ENCODE data around the gene PPARD. TPM values are rescaled to one million over a fixed set of nuclear protein-coding genes. Genes with fewer than 3 reads are reported as not detected.
A peak's percentile ranks its signal among the peaks of the same experiment; 100 is the strongest.
"Not testable (repeated sequence)": the region's sequence is repeated elsewhere in the genome, so short reads cannot be mapped to it uniquely, and the experiment has no call there.

PPARD gene
- total RNA-seq (2014; rRNA removed), result 9.5 and 11.0 TPM in 2 replicates
- polyA plus RNA-seq (2012), result 27.6 TPM

DNA sequence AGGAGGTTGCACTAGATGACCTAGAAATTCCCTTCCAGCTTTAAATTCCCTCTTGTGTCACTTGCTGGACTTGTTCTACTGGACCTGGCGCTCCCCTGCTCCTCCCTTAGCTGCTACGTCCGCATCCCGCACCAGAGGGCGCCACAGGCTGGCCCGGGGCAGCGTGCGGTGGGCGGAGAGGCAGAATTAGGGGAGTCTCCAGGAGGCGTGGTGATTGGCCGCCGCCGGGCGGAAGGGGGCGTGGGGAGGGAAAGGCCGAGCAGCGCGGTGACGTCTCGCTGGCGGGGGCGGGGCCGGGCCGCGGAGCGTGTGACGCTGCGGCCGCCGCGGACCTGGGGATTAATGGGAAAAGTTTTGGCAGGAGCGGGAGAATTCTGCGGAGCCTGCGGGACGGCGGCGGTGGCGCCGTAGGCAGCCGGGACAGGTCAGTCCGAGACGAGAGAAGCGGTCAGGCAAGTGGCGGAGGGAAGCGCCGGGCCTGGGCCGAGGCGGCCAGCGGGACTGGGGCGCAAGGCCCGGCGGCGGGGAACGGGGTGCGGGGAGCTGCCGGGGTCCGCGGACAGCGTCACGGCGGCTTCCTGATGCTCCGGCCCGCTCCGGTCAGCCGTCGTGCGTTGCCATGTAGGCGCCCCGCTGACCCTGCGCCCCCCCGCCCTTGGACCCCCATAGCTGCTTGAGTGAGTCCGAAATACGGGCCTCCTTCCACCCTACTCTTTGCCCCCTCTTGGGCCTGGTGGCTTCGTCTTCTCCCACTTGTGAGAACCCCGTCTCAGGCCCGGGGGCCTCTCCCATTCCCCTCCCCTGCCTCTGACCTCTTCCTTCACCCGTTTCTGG, at the start of gene PPARD:
Gene PPARD, plus strand, starts transcription at position 301 of the 834 bp plus-strand sequence. CDS start 68,530 bp downstream, outside the sequence.
- peak; percentile 93 for DNase-seq (ENCODE audit: low read depth)

DNA sequence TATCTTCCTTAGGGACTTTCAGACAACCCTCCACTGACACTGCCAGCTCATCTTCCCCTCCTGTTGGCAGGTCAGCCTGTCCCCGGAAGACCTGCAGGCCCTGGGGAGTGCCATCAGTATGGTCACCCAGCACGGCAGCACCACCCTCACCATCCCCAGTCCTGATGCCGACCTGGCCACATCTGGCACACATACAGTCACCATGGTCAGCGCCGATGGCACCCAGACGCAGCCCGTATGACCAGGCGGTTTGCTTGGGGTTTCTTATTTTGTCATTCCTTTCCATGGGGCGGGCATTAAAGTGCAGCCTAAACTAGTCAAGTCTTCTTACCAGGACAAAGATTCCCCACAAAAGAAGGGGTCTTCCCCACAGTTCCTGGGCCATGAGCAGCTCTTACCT, 48.7 kb upstream of the PPARD start:
- no peak for DNase-seq (ENCODE audit: low read depth)

GRCh38 chr6:35294308-35294945, 47.9 kb upstream of the PPARD start:
- DNase-seq (ENCODE audit: low read depth), result peak; percentile 9

GRCh38 chr6:35295036-35295435, 47.3 kb upstream of the PPARD start:
- DNase-seq (ENCODE audit: low read depth), result no peak

DNA sequence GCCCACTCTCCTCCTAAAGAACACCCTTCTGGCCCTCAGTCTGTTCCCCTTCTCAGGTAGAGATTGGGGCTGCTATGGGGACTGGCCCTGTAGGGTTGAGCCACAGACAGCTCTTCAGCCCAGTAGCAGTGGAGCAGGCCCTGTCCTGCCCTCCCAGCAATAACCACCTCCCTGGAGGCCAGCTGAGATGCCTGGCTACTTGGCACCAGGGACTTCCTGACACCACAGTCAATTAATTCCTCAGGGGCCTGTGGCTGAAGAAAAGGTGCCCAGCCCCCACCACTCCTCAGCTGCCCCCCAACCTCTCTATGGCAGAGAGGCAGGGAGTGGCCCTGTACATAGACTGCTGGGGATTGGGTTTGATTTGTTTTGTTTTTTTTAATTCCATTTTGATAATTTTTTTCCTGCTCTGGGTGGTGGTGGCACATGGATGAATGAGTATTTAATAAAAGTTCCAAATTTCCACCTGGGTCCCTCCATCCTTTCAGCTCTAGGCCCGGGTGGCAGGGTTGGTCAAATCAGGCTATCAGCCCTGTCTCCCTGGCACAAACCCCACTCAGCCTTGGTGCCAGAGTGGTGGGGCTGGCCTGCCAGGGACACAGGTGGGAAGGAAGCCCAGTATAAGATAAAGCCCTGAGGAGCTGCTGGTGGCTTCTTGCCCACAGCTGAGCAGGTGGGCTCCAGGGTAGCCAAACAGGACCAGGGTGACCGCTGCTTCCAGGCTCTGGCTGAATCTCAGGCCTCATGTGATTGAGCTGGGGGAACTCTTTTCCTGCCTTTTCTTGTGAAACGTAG, 46.6 kb upstream of the PPARD start:
- DNase-seq (ENCODE audit: low read depth), result no peak

- DNase-seq (ENCODE audit: low read depth), result no peak
Measured at GRCh38 chr6:35296931-35297600, 45.3 kb upstream of the PPARD start.

DNA sequence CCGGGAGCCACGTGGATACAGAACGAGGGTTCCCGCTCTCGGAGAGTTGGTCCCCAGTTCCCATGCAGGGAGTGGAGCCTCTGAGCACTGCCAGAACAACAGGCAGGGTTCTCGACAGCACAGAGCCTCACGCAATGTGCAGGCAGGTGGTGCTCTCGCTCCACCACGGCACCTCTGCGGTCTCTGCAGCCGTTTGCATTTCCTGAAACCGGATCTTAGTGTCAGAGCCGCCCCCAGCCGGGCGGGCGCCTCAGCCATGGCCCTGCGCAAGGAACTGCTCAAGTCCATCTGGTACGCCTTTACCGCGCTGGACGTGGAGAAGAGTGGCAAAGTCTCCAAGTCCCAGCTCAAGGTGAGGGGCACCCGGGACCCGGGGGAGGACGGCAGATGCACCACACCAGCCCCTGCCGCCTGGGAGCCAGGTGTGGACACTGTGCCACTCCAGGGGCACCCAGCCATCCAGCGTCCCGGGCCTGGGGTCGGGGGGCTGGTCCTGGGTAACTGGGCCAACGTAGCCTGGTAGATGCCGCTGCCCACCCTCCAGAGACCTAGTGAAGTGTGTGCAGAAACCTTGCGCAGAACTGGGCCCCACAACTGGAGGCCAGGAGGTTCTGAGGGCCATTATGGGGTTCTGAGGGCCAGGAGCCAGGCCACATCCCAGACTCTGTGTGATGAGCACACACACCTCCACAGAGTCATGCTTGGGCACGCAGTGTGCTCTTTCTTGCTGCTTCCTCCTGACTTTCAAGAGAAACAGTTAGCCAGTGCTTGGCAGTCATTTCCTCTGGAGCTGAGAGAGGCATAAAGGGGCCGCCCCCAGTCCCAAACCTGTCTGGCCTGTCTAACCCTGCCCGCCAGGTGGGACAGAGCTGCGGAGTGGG, 44.5 kb upstream of the PPARD start, which contains the start of gene DEF6:
Gene DEF6, plus strand, starts transcription at position 218 of the 881 bp plus-strand sequence. Its CDS starts 39 bp downstream, at position 257.
- no peak for DNase-seq (ENCODE audit: low read depth)

DNA sequence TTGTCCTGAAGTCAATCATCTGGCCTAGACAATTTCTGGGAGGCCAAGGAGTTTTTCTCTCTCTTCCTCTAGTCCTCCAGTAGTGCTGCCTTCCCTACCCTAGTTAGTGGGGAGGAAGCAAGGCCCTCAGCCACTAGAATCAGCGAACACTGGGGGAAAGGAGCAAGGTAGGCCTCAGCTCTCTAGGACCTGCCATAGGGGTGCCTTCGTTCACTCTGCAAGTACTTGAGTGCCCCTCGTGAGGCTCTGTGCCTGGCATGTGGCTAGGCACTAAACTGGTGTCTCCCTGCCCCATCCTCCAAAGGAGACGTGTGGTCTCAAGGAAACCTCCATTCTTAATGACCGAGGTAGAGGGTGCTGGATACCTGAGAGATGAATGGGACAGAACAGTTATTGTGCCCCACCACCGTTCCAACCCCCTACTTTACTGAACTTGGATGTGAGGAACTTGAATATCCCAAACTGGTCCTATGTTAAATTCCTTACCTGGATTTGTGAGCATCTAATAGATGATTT, 43.7 kb upstream of the PPARD start:
- no peak for DNase-seq (ENCODE audit: low read depth)

- DNase-seq (ENCODE audit: low read depth), result no peak
Measured at GRCh38 chr6:35299674-35300073, 42.7 kb upstream of the PPARD start.

DNA sequence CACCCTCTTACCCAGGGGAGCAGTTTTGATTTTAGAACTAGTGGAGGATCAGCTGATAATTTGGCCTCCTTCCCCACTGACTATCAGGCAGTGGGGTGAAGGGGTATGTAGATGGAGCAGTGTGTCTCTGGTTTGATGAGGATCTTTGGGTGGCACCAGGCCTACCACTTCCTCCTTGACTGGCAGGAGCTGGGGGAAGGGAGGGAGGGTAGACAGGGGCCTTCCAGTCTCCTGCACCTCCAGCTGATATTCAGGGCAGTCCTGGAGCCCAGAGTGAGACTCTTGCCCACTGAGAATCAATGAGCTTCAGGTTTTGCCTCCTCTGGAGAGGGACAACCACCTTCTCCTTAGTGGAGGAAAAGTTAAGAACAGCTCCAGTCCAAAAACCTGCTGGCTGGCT, 41.5 kb upstream of the PPARD start:
- DNase-seq (ENCODE audit: low read depth), result no peak

DNA sequence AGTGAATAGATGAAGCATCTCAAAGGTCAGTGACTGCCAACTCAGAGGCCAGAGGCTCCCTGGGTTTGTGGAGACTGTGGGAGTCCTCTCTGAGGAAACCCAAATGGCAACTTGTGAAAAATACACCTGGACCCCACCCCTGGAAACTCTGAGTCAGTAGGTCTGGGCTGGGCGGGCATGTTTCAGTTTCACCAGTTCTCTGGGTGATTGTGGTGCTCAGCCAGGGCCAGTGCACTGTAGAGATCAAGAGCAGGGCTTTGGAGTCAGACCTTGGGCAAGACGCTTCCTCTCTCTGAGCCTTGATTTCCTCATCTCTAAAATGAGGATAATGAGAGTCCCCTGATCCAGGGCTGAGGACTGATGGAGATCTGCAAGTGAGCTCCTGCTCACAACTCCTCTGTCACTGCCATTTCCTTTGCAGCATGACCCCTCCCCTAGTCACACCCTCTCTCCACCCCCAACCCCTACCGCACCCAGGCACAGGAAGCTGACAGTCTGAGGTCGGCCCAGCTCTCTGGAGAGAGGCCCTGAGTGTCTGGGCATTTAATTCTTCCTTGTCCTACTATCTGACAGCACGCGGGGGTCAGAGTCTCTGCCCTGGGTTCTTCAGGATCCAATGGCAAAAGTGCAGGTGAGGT, 39.6 kb upstream of the PPARD start:
- no peak for DNase-seq (ENCODE audit: low read depth)

DNA sequence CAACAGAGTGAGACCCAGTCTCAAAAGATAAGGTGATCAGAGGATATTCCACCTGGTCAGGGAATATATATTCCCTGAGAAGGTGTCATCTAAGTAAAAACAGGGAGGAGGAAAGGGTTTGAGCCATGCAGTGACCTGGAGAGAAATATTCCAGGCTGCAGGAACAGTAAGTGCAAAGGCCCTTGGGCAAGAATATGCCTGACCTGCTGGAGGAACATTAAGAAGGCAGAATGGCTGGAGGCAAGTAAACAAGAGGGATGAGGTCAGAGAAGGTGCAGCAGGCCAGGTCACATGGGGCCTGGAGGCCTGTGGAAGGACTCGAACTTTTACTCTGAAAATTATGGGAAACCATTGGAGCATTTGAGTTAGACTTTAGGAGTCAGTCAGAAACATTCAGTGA, 38.1 kb upstream of the PPARD start:
- no peak for DNase-seq (ENCODE audit: low read depth)

DNA sequence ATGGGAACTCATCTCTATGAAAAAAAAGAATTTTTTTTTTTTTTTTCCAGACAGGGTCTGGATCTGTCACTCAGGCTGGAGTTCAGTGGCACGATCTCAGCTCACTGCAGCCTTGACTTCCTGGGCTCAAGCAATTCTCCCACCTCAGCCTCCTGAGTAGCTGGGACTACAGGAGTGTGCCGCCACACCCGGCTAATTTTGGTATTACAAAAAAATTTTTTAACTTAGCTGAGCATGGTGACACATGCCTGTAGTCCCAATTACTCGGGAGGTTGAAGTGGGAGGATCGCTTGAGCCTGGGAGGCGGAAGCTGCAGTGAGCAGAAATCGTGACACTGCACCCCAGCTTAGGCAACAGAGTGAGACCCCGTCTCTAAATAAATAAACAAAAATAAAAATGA, 37.2 kb upstream of the PPARD start:
- no peak for DNase-seq (ENCODE audit: low read depth)

- DNase-seq (ENCODE audit: low read depth), result not testable (repeated sequence)
Measured at GRCh38 chr6:35307138-35307537, 35.2 kb upstream of the PPARD start.

GRCh38 chr6:35308543-35308942, 33.8 kb upstream of the PPARD start:
- not testable (repeated sequence) for DNase-seq (ENCODE audit: low read depth)

- DNase-seq (ENCODE audit: low read depth), result no peak
Measured at GRCh38 chr6:35309611-35310264, 32.6 kb upstream of the PPARD start.

- DNase-seq (ENCODE audit: low read depth), result no peak
Measured at GRCh38 chr6:35310265-35310831, 32.0 kb upstream of the PPARD start.

GRCh38 chr6:35311390-35312075, 30.8 kb upstream of the PPARD start:
- no peak for DNase-seq (ENCODE audit: low read depth)

All from LHCN-M2 (cell line).